ENCODE measurements around the gene FSIP1. TPM values are rescaled to one million over a fixed set of nuclear protein-coding genes. Genes with fewer than 3 reads are reported as not detected.
A peak's percentile ranks its signal among the peaks of the same experiment; 100 is the strongest.

Gene FSIP1
- total RNA-seq, 2 donors from 2014 or later: 4.1 to 5.3 TPM

DNA sequence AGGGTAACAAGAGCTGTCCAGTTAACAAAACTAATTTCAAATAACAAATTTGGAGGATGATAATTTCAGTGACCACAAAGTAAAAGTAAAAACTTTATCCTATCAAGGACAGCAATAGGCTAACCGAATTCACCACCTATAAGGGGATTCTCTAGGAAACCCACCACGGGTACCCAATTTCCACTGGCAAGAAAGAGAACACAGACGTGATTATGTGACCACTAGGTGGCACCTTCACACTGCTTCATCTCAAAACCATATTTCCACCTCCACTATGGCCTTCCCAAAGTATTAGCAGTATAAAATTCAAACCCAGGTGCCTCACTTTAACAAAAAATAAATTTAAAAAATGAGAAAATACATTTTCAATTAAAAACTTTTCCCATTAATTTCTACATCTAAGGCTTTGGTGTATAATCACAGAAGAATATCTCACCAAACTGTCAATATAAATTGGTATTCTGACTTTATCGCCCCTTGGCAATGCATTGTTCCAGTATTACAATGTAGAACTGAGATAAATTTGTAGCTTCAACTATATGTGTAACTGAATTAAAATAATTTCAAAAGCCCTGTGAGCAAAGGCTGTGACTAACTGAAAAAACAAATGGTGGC, 96.5 kb downstream of the FSIP1 start:
- no peaks in the 10 kb centered on the region for H3K36me3 ChIP-seq
- H3K27me3 ChIP-seq: no peaks in the 10 kb centered on the region
- intact Hi-C loops (cut with DNase I): loop anchor here (5.0 to 10.0 kb wide), 3 partner anchors 71 to 371 kb away; no protein-coding TSS in a partner anchor
- peak; percentile 77 for TF ChIP-seq CTCF (IDR thresholded peaks at IDR 0.05)
- DNase-seq: peak; percentile 54
- H3K4me3 ChIP-seq: no peak overlapping the region
- H3K9ac ChIP-seq (ENCODE audit: low read depth in 2 of 2, low read length in 2 of 2): no peak overlapping the region
- no peaks in the 10 kb centered on the region for H3K4me1 ChIP-seq
- no peak overlapping the region for H3K27ac ChIP-seq
- H3K9me3 ChIP-seq: no peaks in the 10 kb centered on the region

GRCh38 chr15:39685367-39685766, 97.3 kb downstream of the FSIP1 start:
- no peak overlapping the region for H3K4me3 ChIP-seq
- no peak for TF ChIP-seq CTCF (IDR thresholded peaks at IDR 0.05)
- no peaks in the 10 kb centered on the region for H3K36me3 ChIP-seq
- intact Hi-C loops (cut with DNase I): loop anchor here (5.0 to 10.0 kb wide), 3 partner anchors 72 to 371 kb away; no protein-coding TSS in a partner anchor
- H3K27ac ChIP-seq: no peak overlapping the region
- DNase-seq: no peak
- no peaks in the 10 kb centered on the region for H3K27me3 ChIP-seq
- H3K9me3 ChIP-seq: no peaks in the 10 kb centered on the region
- no peaks in the 10 kb centered on the region for H3K4me1 ChIP-seq
- H3K9ac ChIP-seq (ENCODE audit: low read depth in 2 of 2, low read length in 2 of 2): no peak overlapping the region

- Histone ChIP-seq H3K9me3 (no peaks in the 10 kb centered on the region), H3K4me1 (no peaks in the 10 kb centered on the region), H3K9ac (ENCODE audit: low read depth in 2 of 2, low read length in 2 of 2) (no peak overlapping the region), H3K27ac (no peak overlapping the region), H3K36me3 (no peaks in the 10 kb centered on the region), H3K27me3 (no peaks in the 10 kb centered on the region), H3K4me3 (no peak overlapping the region)
- intact Hi-C loops (cut with DNase I): loop anchor here (10.0 kb wide), 1 partner anchor 369 kb away; no protein-coding TSS in a partner anchor
- TF ChIP-seq CTCF (IDR thresholded peaks at IDR 0.05): no peak
- no peak for DNase-seq
These were observed 98.4 kb downstream of the FSIP1 start for GRCh38 chr15:39684233-39684632.

- no peak for DNase-seq
- H3K9ac ChIP-seq (ENCODE audit: low read depth in 2 of 2, low read length in 2 of 2): no peak overlapping the region
These were observed 100.3 kb downstream of the FSIP1 start for GRCh38 chr15:39682366-39682765.

DNA sequence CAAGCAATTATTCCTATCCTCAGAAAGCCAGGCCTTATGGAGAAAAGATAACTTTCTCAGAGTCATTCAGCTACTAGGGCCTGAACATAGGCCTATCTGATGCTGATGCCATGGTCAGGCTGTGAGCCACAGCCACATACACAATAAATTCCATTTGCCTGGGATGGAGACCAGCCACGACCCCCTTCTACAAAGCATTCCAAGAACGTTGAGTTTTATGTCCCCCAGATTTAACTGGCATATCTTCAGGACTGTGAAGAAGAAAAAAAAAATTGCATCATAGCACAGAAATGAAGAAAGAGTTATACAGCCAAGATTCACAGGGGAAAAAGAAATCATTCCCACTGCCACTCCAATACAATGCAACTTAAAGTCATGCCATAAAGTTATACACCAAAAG, 101.8 kb downstream of the FSIP1 start:
- no peak for TF ChIP-seq CTCF (IDR thresholded peaks at IDR 0.05)
- no peaks in the 10 kb centered on the region for H3K36me3 ChIP-seq
- no peaks in the 10 kb centered on the region for H3K27me3 ChIP-seq
- H3K4me1 ChIP-seq: no peaks in the 10 kb centered on the region
- H3K4me3 ChIP-seq: no peak overlapping the region
- no peak overlapping the region for H3K9ac ChIP-seq (ENCODE audit: low read depth in 2 of 2, low read length in 2 of 2)
- no peak for DNase-seq
- intact Hi-C loops (cut with DNase I): loop anchor here (10.0 kb wide), 1 partner anchor 366 kb away; no protein-coding TSS in a partner anchor
- H3K9me3 ChIP-seq: no peaks in the 10 kb centered on the region
- no peak overlapping the region for H3K27ac ChIP-seq

More at GRCh38 chr15:39682366-39682765, 100.3 kb downstream of the FSIP1 start:
- Histone ChIP-seq H3K4me3 (no peak overlapping the region), H3K27me3 (no peaks in the 10 kb centered on the region), H3K9me3 (no peaks in the 10 kb centered on the region), H3K27ac (no peak overlapping the region), H3K36me3 (no peaks in the 10 kb centered on the region), H3K4me1 (no peaks in the 10 kb centered on the region)
- no peak for TF ChIP-seq CTCF (IDR thresholded peaks at IDR 0.05)
- intact Hi-C loops (cut with DNase I): loop anchor here (10.0 kb wide), 1 partner anchor 368 kb away; no protein-coding TSS in a partner anchor

Data from colonic mucosa (tissue), 4 donors.